Superior temporal gyrus (tissue), 1 donor: Measurements from ENCODE around the gene FLOT1.
"Not testable (repeated sequence)": the region's sequence is repeated elsewhere in the genome, so short reads cannot be mapped to it uniquely, and the experiment has no call there.

ENCODE experiments used
- DNase-seq: peaks from one replicate; pipeline ENCODE4 v3.0.0-alpha.2; 2016; ENCODE audit errors: extremely low spot score

The FLOT1 gene

GRCh38 chr6:30767158-30767943 is 24.9 kb upstream of the FLOT1 start:
- DNase-seq, result no peak

GRCh38 chr6:30766461-30767157 is 24.1 kb upstream of the FLOT1 start:
- DNase-seq, result no peak

- not testable (repeated sequence) for DNase-seq
These were observed 23.0 kb upstream of the FLOT1 start for GRCh38 chr6:30765495-30765894.

- not testable (repeated sequence) for DNase-seq
These were observed 22.1 kb upstream of the FLOT1 start for GRCh38 chr6:30764490-30765043.

- no peak for DNase-seq
These were observed 21.4 kb upstream of the FLOT1 start for GRCh38 chr6:30763618-30764489.

- no peak for DNase-seq
These were observed 20.7 kb upstream of the FLOT1 start for GRCh38 chr6:30763155-30763617.

- no peak for DNase-seq
These were observed 19.4 kb upstream of the FLOT1 start for GRCh38 chr6:30761791-30762429.

- DNase-seq, result no peak
These were observed 18.1 kb upstream of the FLOT1 start for GRCh38 chr6:30760549-30760948.

- no peak for DNase-seq
These were observed 17.2 kb upstream of the FLOT1 start for GRCh38 chr6:30759575-30760239.

- no peak for DNase-seq
These were observed 14.9 kb upstream of the FLOT1 start for GRCh38 chr6:30757261-30757904.

GRCh38 chr6:30756405-30757003 is 14.0 kb upstream of the FLOT1 start:
- not testable (repeated sequence) for DNase-seq

- DNase-seq, result no peak
These were observed 12.1 kb upstream of the FLOT1 start for GRCh38 chr6:30754631-30755030.

GRCh38 chr6:30752157-30752927 is 9.9 kb upstream of the FLOT1 start:
- DNase-seq, result no peak

- no peak for DNase-seq
These were observed 7.8 kb upstream of the FLOT1 start for GRCh38 chr6:30750379-30750668.

- DNase-seq, result no peak
These were observed 7.3 kb upstream of the FLOT1 start for GRCh38 chr6:30749554-30750378.

- no peak for DNase-seq
These were observed 6.5 kb upstream of the FLOT1 start for GRCh38 chr6:30748851-30749540.

GRCh38 chr6:30747902-30748769 is 5.6 kb upstream of the FLOT1 start:
- DNase-seq, result no peak
